Muscle layer of colon (tissue), 2 donors: Measurements from ENCODE around the gene PHC2.

ENCODE experiments used
- H3K27ac ChIP-seq: one replicate; pipeline ENCODE4 v1.7.0; 2013; ENCODE audit warnings: low read depth, mild to moderate bottlenecking, low read length, moderate library complexity
- H3K27me3 ChIP-seq, 2 donors: one replicate each; pipeline ENCODE4 v1.7.0; 2013; ENCODE audit warnings: low read length in 2 of 2, mild to moderate bottlenecking in 2 of 2; ENCODE audit not compliant: insufficient read depth in 2 of 2, control insufficient read depth in 1 of 2
- H3K36me3 ChIP-seq: one replicate; pipeline ENCODE4 v1.7.0; 2013; ENCODE audit warnings: mild to moderate bottlenecking, low read length; ENCODE audit not compliant: insufficient read depth
- H3K4me1 ChIP-seq: one replicate; pipeline ENCODE4 v1.7.0; 2013; ENCODE audit warnings: mild to moderate bottlenecking, low read length; ENCODE audit not compliant: insufficient read depth
- H3K4me3 ChIP-seq, 2 donors: one replicate each; pipeline ENCODE4 v1.7.0; 2013; ENCODE audit warnings: low read length in 2 of 2, low read depth in 1 of 2, mild to moderate bottlenecking in 1 of 2, moderate library complexity in 1 of 2
- H3K9ac ChIP-seq: one replicate; pipeline ENCODE4 v1.7.0; 2013; ENCODE audit warnings: low read length
- H3K9me3 ChIP-seq: one replicate; pipeline ENCODE4 v1.7.0; 2013; ENCODE audit warnings: mild to moderate bottlenecking, low read length
- donor health status: abdominal sarcoma.
- donor health status: Adenocarcinoma of cecum.

Gene PHC2

GRCh38 chr1:33430692-33431593 lies at the start of gene PHC2:
Gene PHC2, minus strand, starts transcription at chr1:33431095. Its CDS starts 55,556 bp downstream, at chr1:33375539.
- peaks cover 17% of the 10 kb centered on the region for H3K4me1 ChIP-seq
- H3K9me3 ChIP-seq = no peaks in the 10 kb centered on the region
- H3K27me3 ChIP-seq = no peaks in the 10 kb centered on the region
- no peak within 1 kb of the TSS for H3K9ac ChIP-seq
- H3K4me3 ChIP-seq = peak within 1 kb of the TSS; percentile 62 to 71
- no peaks in the 10 kb centered on the region for H3K36me3 ChIP-seq
- peak within 1 kb of the TSS; percentile 48 for H3K27ac ChIP-seq

- no peaks in the 10 kb centered on the region for H3K9me3 ChIP-seq
- H3K4me3 ChIP-seq = no peak overlapping the region
- no peaks in the 10 kb centered on the region for H3K27me3 ChIP-seq
- H3K4me1 ChIP-seq = peaks cover 12% of the 10 kb centered on the region
- H3K27ac ChIP-seq = no peak overlapping the region
- peaks cover 19% of the 10 kb centered on the region for H3K36me3 ChIP-seq
- H3K9ac ChIP-seq = no peak overlapping the region
Measured at GRCh38 chr1:33477451-33477850, 46.6 kb upstream of the PHC2 start.

DNA sequence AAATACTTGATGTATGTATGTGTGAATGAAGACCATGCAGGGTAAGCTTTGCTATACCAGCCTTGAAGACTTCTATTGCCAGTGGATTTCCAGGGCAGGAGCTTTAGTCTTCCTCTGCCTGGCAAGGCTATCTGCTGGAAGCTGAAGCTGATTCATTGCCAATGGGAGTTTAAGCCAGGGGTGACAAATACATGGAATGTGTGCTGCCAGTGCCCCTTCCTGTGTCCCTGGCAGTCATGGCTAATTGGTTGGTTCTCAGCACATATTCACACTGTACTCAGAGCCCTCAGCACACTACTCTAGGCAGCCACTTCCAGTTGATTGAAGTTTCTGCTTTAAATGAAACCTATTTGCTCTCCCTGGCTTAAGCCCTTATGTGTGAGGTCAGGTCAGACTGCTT lies 43.0 kb upstream of the PHC2 start:
- no peak overlapping the region for H3K27ac ChIP-seq
- no peaks in the 10 kb centered on the region for H3K27me3 ChIP-seq
- H3K9me3 ChIP-seq = no peaks in the 10 kb centered on the region
- no peak overlapping the region for H3K9ac ChIP-seq
- no peak overlapping the region for H3K4me3 ChIP-seq
- no peaks in the 10 kb centered on the region for H3K36me3 ChIP-seq
- peaks cover 29% of the 10 kb centered on the region for H3K4me1 ChIP-seq

DNA sequence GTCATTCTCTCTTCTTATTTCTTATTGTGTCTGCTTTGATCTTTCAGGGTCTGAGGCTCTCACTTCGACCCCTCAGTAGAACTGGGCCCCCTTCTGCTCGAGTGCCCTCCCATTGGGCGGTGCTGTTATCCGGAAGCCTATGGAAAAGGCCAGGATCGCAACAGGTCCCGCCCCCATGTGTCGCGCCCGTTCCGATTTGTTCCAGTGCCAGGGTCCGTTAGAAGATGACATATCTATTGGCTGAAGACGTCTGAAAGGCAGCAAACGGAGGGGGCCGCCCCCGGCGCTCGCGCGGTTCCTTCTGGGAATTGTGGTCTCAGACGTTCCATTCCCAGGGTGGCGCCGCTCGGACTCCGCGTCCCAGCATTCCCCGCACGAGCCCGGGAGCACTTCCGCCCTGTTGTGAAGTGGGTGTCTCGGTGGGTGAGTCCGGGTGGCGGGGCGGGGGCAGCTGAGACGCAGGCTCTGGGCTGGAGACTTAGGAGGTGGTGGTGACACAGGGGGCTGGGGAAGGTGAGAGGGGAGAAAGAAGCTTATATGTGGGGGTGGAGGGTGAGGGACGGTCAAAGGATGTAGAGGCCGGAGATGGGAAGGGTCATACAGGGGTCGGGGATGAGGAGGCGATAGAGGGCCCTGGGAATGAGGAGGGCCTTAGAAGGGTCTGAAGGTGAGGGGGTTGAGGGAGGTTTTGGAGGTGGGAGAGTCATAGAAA lies 41.5 kb upstream of the PHC2 start, which contains the start of gene ZSCAN20:
Gene ZSCAN20, plus strand, starts transcription at position 377 of the 712 bp plus-strand sequence. CDS start 6,644 bp downstream, outside the sequence.
- Histone ChIP-seq H3K9ac (peak within 1 kb of the TSS; percentile 80), H3K36me3 (no peaks in the 10 kb centered on the region), H3K4me3 (peak within 1 kb of the TSS; percentile 50 to 88), H3K27me3 (no peaks in the 10 kb centered on the region), H3K4me1 (peaks cover 29% of the 10 kb centered on the region), H3K9me3 (no peaks in the 10 kb centered on the region), H3K27ac (peak within 1 kb of the TSS; percentile 68)

DNA sequence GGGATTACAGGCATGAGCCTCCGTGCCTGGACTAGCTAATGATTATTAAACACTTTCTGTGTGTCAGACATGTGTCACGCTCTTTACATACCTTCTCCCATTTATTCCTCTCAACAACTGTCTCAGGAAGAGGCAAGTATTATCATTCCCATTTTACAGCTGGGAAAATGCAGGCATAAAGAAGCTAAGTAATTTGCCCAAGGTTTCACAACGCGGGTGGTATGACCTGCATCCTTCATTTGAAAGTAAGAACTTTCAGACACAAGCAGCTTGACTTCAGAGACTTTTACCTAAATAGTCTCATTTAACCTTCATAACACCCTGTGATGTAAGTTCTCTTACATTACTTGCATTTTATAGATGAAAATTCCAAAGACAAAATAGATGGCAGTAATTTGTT lies 40.5 kb upstream of the PHC2 start:
- Histone ChIP-seq H3K9me3 (no peaks in the 10 kb centered on the region), H3K27me3 (no peaks in the 10 kb centered on the region), H3K27ac (peak overlapping the region; percentile 45), H3K36me3 (no peaks in the 10 kb centered on the region), H3K4me1 (peaks cover 34% of the 10 kb centered on the region), H3K9ac (no peak overlapping the region), H3K4me3 (no peak overlapping the region)

- peaks cover 39% of the 10 kb centered on the region for H3K4me1 ChIP-seq
- H3K27ac ChIP-seq = peak overlapping the region; percentile 68
- no peak overlapping the region for H3K4me3 ChIP-seq
- H3K9ac ChIP-seq = no peak overlapping the region
- no peaks in the 10 kb centered on the region for H3K9me3 ChIP-seq
- no peaks in the 10 kb centered on the region for H3K36me3 ChIP-seq
- no peaks in the 10 kb centered on the region for H3K27me3 ChIP-seq
Measured at GRCh38 chr1:33470495-33471012, 39.7 kb upstream of the PHC2 start.

DNA sequence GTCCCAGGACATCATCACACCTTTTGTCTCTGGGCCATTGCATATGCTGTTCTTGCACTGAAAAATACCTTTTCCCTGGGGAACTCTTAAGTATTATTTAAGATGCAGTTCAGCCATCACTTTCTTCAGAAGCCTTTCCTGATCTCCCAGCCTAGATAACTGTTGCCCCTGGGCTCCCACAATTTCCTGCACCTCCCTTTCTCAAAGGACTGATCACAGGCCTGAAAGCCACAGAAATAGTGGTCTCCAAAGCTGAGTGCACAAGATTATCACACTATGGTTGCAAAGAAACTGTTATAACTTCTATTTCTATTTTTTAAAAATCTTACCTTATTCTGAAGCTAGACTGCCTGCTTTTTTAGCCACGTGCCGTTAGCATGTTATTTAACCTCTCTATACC lies 38.8 kb upstream of the PHC2 start:
- no peaks in the 10 kb centered on the region for H3K36me3 ChIP-seq
- no peaks in the 10 kb centered on the region for H3K9me3 ChIP-seq
- peak overlapping the region; percentile 62 for H3K27ac ChIP-seq
- no peak overlapping the region for H3K9ac ChIP-seq
- no peaks in the 10 kb centered on the region for H3K27me3 ChIP-seq
- peaks cover 39% of the 10 kb centered on the region for H3K4me1 ChIP-seq
- no peak overlapping the region for H3K4me3 ChIP-seq

GRCh38 chr1:33468967-33469366 lies 38.1 kb upstream of the PHC2 start:
- Histone ChIP-seq H3K27ac (peak overlapping the region; percentile 62), H3K9me3 (no peaks in the 10 kb centered on the region), H3K9ac (no peak overlapping the region), H3K4me1 (peaks cover 39% of the 10 kb centered on the region), H3K36me3 (no peaks in the 10 kb centered on the region), H3K4me3 (no peak overlapping the region), H3K27me3 (no peaks in the 10 kb centered on the region)

DNA sequence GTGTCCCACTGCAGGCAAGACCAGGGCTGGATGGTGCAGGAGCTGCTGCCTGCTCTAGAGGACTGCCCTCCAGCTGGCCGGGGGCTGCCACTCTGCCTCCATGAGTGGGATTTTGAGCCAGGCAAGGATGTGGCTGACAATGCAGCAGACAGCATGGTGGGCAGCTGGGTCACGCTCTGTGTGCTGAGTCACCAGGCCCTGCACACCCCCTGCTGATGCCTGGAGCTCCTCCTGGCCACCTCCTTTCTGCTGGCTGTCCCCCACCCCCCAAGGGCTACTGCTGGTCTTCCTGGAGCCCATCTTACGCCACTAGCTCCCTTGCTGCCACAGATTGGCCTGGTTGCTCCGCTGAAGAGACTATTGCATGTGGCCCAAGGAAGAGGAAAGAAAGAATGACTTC lies 37.6 kb upstream of the PHC2 start:
- Histone ChIP-seq H3K36me3 (no peaks in the 10 kb centered on the region), H3K9me3 (no peaks in the 10 kb centered on the region), H3K9ac (no peak overlapping the region), H3K27ac (peak overlapping the region; percentile 53), H3K4me1 (peaks cover 35% of the 10 kb centered on the region), H3K4me3 (no peak overlapping the region), H3K27me3 (no peaks in the 10 kb centered on the region)

DNA sequence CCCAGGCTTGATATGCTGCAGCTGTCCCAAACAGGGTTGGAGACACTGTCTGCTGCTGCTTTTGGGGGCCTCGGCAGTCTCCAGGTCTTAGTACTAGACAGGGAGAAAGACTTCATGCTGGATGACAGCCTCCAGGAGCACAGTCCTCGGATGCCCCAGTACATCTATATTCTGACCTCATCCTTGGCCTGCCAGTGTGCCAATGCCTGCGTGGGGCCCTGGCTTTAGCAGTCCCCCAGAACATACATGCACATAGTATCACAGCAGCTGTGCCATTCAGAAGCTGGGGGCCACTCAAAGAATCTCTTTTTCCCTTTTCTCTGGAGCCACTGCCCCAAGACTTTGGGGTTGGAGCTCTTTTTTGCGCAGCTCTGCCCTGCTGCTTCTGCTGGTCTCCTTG lies 37.1 kb upstream of the PHC2 start:
- Histone ChIP-seq H3K4me3 (no peak overlapping the region), H3K27me3 (no peaks in the 10 kb centered on the region), H3K9me3 (no peaks in the 10 kb centered on the region), H3K9ac (no peak overlapping the region), H3K27ac (no peak overlapping the region), H3K4me1 (peaks cover 30% of the 10 kb centered on the region), H3K36me3 (no peaks in the 10 kb centered on the region)

DNA sequence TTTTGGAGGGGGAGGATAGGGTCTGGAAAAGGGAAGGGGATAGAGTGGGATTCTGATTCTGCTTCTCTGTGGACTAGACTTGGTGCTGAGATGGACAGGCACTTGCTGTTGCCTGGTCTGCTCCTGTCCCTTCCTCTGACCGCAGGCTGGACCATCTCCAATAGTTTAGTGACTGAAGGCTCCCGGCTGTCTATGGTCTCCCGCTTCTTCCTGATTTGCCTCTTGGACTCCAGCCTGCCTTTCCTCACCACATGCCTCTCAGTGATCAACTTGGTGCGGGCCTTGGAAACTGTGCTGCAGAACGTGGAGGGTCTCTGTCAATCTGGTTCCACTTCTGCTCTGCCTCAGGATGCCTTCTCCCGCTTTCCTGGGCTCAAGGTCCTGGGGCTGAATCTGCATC lies 35.3 kb upstream of the PHC2 start:
- Histone ChIP-seq H3K36me3 (no peaks in the 10 kb centered on the region), H3K9me3 (no peaks in the 10 kb centered on the region), H3K4me3 (no peak overlapping the region), H3K27ac (no peak overlapping the region), H3K27me3 (no peaks in the 10 kb centered on the region), H3K4me1 (peaks cover 26% of the 10 kb centered on the region), H3K9ac (no peak overlapping the region)
